ENCODE measurements around the gene TRPV5.

Gene TRPV5

GRCh38 chr7:142873281-142873784 is 60.2 kb downstream of the TRPV5 start:
- Histone ChIP-seq H3K9ac (ENCODE audit: low read length) (no peak overlapping the region), H3K36me3 (replicated peaks; ENCODE audit: low read depth, low read length) (no peaks in the 10 kb centered on the region), H3K4me3 (ENCODE audit: low read length) (no peak overlapping the region), H4K20me1 (ENCODE audit: insufficient read depth, low read length) (no peaks in the 10 kb centered on the region), H3K27ac (ENCODE audit: low read length) (no peak overlapping the region), H2AFZ (ENCODE audit: low read depth, low read length) (peak overlapping the region; percentile 70; the same call in 1 of the 2 replicates), H3K79me2 (ENCODE audit: low read length) (no peaks in the 10 kb centered on the region), H3K9me3 (ENCODE audit: insufficient read depth, low read length) (no peaks in the 10 kb centered on the region), H3K4me1 (ENCODE audit: low read length) (no peaks in the 10 kb centered on the region), H3K4me2 (ENCODE audit: low read length) (0 out of 2 replicates have a peak overlapping the region, but pooled peaks have one; percentile 44), H3K27me3 (ENCODE audit: low read depth, low read length) (no peaks in the 10 kb centered on the region)
- no peak for TF ChIP-seq EZH2phosphoT487 (IDR thresholded peaks at IDR 0.05; ENCODE audit: low read depth)
- TF ChIP-seq CTCF (IDR thresholded peaks at IDR 0.05; ENCODE audit: low read depth, low read length) = peak; percentile 81

- Histone ChIP-seq H2AFZ (ENCODE audit: low read depth, low read length) (no peak overlapping the region), H3K4me2 (ENCODE audit: low read length) (no peak overlapping the region), H4K20me1 (ENCODE audit: insufficient read depth, low read length) (no peaks in the 10 kb centered on the region)
Observed at GRCh38 chr7:142872106-142872675, 61.4 kb downstream of the TRPV5 start.

GRCh38 chr7:142871260-142872105 is 62.1 kb downstream of the TRPV5 start:
- no peaks in the 10 kb centered on the region for H4K20me1 ChIP-seq (ENCODE audit: insufficient read depth, low read length)
- no peaks in the 10 kb centered on the region for H3K27me3 ChIP-seq (ENCODE audit: low read depth, low read length)
- H3K27ac ChIP-seq (ENCODE audit: low read length) = no peak overlapping the region
- H3K9ac ChIP-seq (ENCODE audit: low read length) = no peak overlapping the region
- no peaks in the 10 kb centered on the region for H3K36me3 ChIP-seq (replicated peaks; ENCODE audit: low read depth, low read length)
- H3K9me3 ChIP-seq (ENCODE audit: insufficient read depth, low read length) = no peaks in the 10 kb centered on the region
- H3K79me2 ChIP-seq (ENCODE audit: low read length) = no peaks in the 10 kb centered on the region
- H3K4me3 ChIP-seq (ENCODE audit: low read length) = no peak overlapping the region
- TF ChIP-seq EZH2phosphoT487 (IDR thresholded peaks at IDR 0.05; ENCODE audit: low read depth) (no peak), CTCF (IDR thresholded peaks at IDR 0.05; ENCODE audit: low read depth, low read length) (no peak)
- H2AFZ ChIP-seq (ENCODE audit: low read depth, low read length) = no peak overlapping the region
- no peak overlapping the region for H3K4me2 ChIP-seq (ENCODE audit: low read length)
- no peaks in the 10 kb centered on the region for H3K4me1 ChIP-seq (ENCODE audit: low read length)

More at GRCh38 chr7:142872106-142872675, 61.4 kb downstream of the TRPV5 start:
- H3K9me3 ChIP-seq (ENCODE audit: insufficient read depth, low read length) = no peaks in the 10 kb centered on the region
- H3K9ac ChIP-seq (ENCODE audit: low read length) = no peak overlapping the region
- no peak overlapping the region for H3K27ac ChIP-seq (ENCODE audit: low read length)
- TF ChIP-seq EZH2phosphoT487 (IDR thresholded peaks at IDR 0.05; ENCODE audit: low read depth) (no peak), CTCF (IDR thresholded peaks at IDR 0.05; ENCODE audit: low read depth, low read length) (no peak)
- no peak overlapping the region for H3K4me3 ChIP-seq (ENCODE audit: low read length)
- H3K79me2 ChIP-seq (ENCODE audit: low read length) = no peaks in the 10 kb centered on the region
- H3K27me3 ChIP-seq (ENCODE audit: low read depth, low read length) = no peaks in the 10 kb centered on the region
- no peaks in the 10 kb centered on the region for H3K4me1 ChIP-seq (ENCODE audit: low read length)
- H3K36me3 ChIP-seq (replicated peaks; ENCODE audit: low read depth, low read length) = no peaks in the 10 kb centered on the region

- no peaks in the 10 kb centered on the region for H3K79me2 ChIP-seq (ENCODE audit: low read length)
- no peaks in the 10 kb centered on the region for H3K9me3 ChIP-seq (ENCODE audit: insufficient read depth, low read length)
- no peak overlapping the region for H2AFZ ChIP-seq (ENCODE audit: low read depth, low read length)
- H3K4me3 ChIP-seq (ENCODE audit: low read length) = no peak overlapping the region
- H3K27me3 ChIP-seq (ENCODE audit: low read depth, low read length) = no peaks in the 10 kb centered on the region
- no peaks in the 10 kb centered on the region for H4K20me1 ChIP-seq (ENCODE audit: insufficient read depth, low read length)
- H3K4me2 ChIP-seq (ENCODE audit: low read length) = no peak overlapping the region
- no peak for TF ChIP-seq EZH2phosphoT487 (IDR thresholded peaks at IDR 0.05; ENCODE audit: low read depth)
- no peak for TF ChIP-seq CTCF (IDR thresholded peaks at IDR 0.05; ENCODE audit: low read depth, low read length)
- no peak overlapping the region for H3K9ac ChIP-seq (ENCODE audit: low read length)
- H3K4me1 ChIP-seq (ENCODE audit: low read length) = no peaks in the 10 kb centered on the region
- H3K27ac ChIP-seq (ENCODE audit: low read length) = no peak overlapping the region
- H3K36me3 ChIP-seq (replicated peaks; ENCODE audit: low read depth, low read length) = no peaks in the 10 kb centered on the region
Observed at GRCh38 chr7:142870566-142871259, 62.8 kb downstream of the TRPV5 start.
